ENCODE measurements around the gene CHST1.

DNA sequence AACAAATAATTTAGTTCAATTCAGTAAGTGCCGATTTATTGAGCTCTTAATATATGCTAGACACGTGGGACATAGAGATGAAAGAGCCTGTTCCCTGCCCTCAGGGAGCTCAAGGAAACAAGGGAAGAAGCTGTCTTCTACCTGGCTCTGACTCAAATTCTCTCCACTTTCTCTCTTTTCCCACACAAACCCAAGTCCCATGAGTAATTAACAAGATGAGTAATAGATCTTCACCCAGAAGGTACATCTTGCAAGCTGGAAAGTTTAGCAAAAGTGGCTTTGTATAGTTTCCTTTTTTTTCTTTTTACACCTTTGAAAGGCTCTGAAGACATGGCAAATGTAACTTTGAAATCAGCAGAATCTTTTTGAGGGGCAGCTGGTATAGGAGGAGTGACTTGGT, 48.2 kb upstream of the CHST1 start:
- TF ChIP-seq, protein P1, sequence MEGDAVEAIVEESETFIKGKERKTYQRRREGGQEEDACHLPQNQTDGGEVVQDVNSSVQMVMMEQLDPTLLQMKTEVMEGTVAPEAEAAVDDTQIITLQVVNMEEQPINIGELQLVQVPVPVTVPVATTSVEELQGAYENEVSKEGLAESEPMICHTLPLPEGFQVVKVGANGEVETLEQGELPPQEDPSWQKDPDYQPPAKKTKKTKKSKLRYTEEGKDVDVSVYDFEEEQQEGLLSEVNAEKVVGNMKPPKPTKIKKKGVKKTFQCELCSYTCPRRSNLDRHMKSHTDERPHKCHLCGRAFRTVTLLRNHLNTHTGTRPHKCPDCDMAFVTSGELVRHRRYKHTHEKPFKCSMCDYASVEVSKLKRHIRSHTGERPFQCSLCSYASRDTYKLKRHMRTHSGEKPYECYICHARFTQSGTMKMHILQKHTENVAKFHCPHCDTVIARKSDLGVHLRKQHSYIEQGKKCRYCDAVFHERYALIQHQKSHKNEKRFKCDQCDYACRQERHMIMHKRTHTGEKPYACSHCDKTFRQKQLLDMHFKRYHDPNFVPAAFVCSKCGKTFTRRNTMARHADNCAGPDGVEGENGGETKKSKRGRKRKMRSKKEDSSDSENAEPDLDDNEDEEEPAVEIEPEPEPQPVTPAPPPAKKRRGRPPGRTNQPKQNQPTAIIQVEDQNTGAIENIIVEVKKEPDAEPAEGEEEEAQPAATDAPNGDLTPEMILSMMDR (IDR thresholded peaks at IDR 0.05) = no peak
- TF ChIP-seq, protein P2, sequence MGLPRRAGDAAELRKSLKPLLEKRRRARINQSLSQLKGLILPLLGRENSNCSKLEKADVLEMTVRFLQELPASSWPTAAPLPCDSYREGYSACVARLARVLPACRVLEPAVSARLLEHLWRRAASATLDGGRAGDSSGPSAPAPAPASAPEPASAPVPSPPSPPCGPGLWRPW (IDR thresholded peaks at IDR 0.05) = no peak
- TF ChIP-seq POLR2A (IDR thresholded peaks at IDR 0.05; ENCODE audit: low read length) = no peak
- TF ChIP-seq, protein P3, sequence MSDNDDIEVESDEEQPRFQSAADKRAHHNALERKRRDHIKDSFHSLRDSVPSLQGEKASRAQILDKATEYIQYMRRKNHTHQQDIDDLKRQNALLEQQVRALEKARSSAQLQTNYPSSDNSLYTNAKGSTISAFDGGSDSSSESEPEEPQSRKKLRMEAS (IDR thresholded peaks at IDR 0.05) = no peak
- TF ChIP-seq, protein P4, sequence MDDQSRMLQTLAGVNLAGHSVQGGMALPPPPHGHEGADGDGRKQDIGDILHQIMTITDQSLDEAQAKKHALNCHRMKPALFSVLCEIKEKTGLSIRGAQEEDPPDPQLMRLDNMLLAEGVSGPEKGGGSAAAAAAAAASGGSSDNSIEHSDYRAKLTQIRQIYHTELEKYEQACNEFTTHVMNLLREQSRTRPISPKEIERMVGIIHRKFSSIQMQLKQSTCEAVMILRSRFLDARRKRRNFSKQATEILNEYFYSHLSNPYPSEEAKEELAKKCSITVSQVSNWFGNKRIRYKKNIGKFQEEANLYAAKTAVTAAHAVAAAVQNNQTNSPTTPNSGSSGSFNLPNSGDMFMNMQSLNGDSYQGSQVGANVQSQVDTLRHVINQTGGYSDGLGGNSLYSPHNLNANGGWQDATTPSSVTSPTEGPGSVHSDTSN (IDR thresholded peaks at IDR 0.05) = no peak
- TF ChIP-seq BHLHE40 (IDR thresholded peaks at IDR 0.05; ENCODE audit: low read depth, low read length) = no peak
